ENCODE results near the gene RBMY1J. TPM values are rescaled to one million over a fixed set of nuclear protein-coding genes. Genes with fewer than 3 reads are reported as not detected.
"Not testable (repeated sequence)": the region's sequence is repeated elsewhere in the genome, so short reads cannot be mapped to it uniquely, and the experiment has no call there.

The RBMY1J gene
- not detected in 2 replicates for total RNA-seq
- not detected in 2 replicates for polyA plus RNA-seq

DNA sequence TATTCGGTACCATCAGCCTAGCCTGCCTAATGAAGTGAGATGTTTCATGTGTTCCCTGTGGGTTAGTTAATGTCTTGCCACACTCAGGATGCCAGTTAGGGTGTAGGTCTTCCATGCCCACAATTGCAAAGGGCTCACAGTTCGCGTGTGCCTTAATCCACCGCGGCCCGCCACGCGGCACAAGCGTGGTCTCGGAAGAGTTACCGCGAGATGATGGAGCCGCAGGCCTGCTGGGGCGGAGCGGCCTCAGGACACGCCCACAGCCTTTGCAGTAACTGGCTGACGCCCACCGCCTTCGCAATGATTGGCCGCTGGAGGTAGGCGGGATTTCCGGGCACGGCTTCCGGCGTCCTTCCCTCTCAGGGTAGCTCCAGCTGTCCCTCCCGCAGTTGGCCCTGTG, at the start of gene RBMY1J:
TSS of gene RBMY1J (plus strand) at position 301 of the 400 bp plus-strand sequence. CDS start 2,038 bp downstream, outside the sequence.
- WGBS (ENCODE audit: low lambda C conversion rate, missing lambda C conversion rate) = no CpG with 5 or more reads among the region's 26 CpGs
- not testable (repeated sequence) for H3K4me3 ChIP-seq; H3K4me2 ChIP-seq; H3K27ac ChIP-seq; H4K20me1 ChIP-seq (ENCODE audit: insufficient read depth, poor library complexity, severe bottlenecking); DNase-seq (ENCODE audit: low spot score); H3K36me3 ChIP-seq (replicated peaks; ENCODE audit: insufficient read depth, low read depth); H3K79me2 ChIP-seq; H3K9me2 ChIP-seq (replicated peaks; ENCODE audit: insufficient read depth); H3K4me1 ChIP-seq (ENCODE audit: insufficient read depth); H2AFZ ChIP-seq; H3K9me3 ChIP-seq (ENCODE audit: low read depth); H3K27me3 ChIP-seq

DNA sequence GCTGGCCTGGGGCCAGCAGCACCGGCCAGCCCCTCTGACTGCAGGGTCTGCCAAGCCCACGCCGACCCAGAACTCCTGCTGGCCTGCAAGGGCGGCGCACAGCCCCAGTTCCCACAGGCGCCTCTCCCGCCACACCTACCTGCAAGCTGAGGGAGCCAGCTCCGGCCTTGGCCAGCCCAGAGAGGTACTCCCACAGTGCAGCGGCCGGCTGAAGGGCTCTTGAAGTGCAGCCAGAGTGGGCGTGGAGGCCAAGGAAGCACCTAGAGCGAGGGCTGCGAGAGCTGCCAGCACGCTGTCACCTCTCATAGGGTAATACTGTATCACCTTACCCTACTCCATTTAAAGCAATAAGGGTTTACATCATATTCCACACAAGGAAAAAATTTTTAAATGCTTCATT, 35.8 kb upstream of the RBMY1J start:
- Histone ChIP-seq H3K4me3 (no peak overlapping the region), H4K20me1 (ENCODE audit: insufficient read depth, poor library complexity, severe bottlenecking) (no peaks in the 10 kb centered on the region), H3K4me2 (no peak overlapping the region), H3K9me2 (replicated peaks; ENCODE audit: insufficient read depth) (no peaks in the 10 kb centered on the region), H3K9me3 (ENCODE audit: low read depth) (no peaks in the 10 kb centered on the region), H3K27ac (no peak overlapping the region), H3K36me3 (replicated peaks; ENCODE audit: insufficient read depth, low read depth) (no peaks in the 10 kb centered on the region), H2AFZ (no peak overlapping the region), H3K79me2 (no peaks in the 10 kb centered on the region), H3K27me3 (no peaks in the 10 kb centered on the region), H3K4me1 (ENCODE audit: insufficient read depth) (no peaks in the 10 kb centered on the region)
- WGBS (ENCODE audit: low lambda C conversion rate, missing lambda C conversion rate) = no CpG with 5 or more reads among the region's 14 CpGs
- no peak for TF ChIP-seq EZH2phosphoT487 (IDR thresholded peaks at IDR 0.05; ENCODE audit: low read depth, severe bottlenecking, unreplicated experiment)
- TF ChIP-seq, protein P1, sequence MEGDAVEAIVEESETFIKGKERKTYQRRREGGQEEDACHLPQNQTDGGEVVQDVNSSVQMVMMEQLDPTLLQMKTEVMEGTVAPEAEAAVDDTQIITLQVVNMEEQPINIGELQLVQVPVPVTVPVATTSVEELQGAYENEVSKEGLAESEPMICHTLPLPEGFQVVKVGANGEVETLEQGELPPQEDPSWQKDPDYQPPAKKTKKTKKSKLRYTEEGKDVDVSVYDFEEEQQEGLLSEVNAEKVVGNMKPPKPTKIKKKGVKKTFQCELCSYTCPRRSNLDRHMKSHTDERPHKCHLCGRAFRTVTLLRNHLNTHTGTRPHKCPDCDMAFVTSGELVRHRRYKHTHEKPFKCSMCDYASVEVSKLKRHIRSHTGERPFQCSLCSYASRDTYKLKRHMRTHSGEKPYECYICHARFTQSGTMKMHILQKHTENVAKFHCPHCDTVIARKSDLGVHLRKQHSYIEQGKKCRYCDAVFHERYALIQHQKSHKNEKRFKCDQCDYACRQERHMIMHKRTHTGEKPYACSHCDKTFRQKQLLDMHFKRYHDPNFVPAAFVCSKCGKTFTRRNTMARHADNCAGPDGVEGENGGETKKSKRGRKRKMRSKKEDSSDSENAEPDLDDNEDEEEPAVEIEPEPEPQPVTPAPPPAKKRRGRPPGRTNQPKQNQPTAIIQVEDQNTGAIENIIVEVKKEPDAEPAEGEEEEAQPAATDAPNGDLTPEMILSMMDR (IDR thresholded peaks at IDR 0.05; ENCODE audit: poor library complexity) = no peak
- no peak for TF ChIP-seq EZH2 (IDR thresholded peaks at IDR 0.05; ENCODE audit: borderline replicate concordance)
- no peak for DNase-seq (ENCODE audit: low spot score)

DNA sequence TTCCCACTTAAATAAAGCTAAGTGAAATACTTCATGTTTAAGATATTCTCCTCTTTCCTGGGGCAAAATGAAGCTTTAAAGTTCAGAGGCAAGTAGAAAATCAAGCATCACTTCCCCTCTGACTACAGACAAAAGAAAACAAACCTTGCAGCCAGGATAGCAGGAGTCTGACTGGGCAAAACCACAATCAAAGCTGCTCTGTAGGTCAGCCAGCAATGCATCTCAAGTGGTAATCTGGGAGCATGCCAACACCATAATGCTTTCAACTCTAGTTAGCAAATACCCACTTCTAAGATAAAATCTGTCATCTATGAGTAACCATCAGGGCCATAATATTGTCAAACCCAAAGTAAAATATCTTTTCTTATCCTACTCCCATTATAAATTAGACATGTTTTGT, 32.6 kb upstream of the RBMY1J start:
- no peak overlapping the region for H3K4me3 ChIP-seq
- no peaks in the 10 kb centered on the region for H3K4me1 ChIP-seq (ENCODE audit: insufficient read depth)
- H3K27ac ChIP-seq = no peak overlapping the region
- no peaks in the 10 kb centered on the region for H3K9me3 ChIP-seq (ENCODE audit: low read depth)
- H3K27me3 ChIP-seq = no peaks in the 10 kb centered on the region
- H3K36me3 ChIP-seq (replicated peaks; ENCODE audit: insufficient read depth, low read depth) = no peaks in the 10 kb centered on the region
- no peak overlapping the region for H2AFZ ChIP-seq
- no peaks in the 10 kb centered on the region for H3K79me2 ChIP-seq
- no peak for DNase-seq (ENCODE audit: low spot score)
- H4K20me1 ChIP-seq (ENCODE audit: insufficient read depth, poor library complexity, severe bottlenecking) = no peaks in the 10 kb centered on the region
- no peak overlapping the region for H3K4me2 ChIP-seq
- TF ChIP-seq, protein P1 (IDR thresholded peaks at IDR 0.05; ENCODE audit: poor library complexity) = no peak
- no peak for TF ChIP-seq EZH2 (IDR thresholded peaks at IDR 0.05; ENCODE audit: borderline replicate concordance)
- no peak for TF ChIP-seq EZH2phosphoT487 (IDR thresholded peaks at IDR 0.05; ENCODE audit: low read depth, severe bottlenecking, unreplicated experiment)
- H3K9me2 ChIP-seq (replicated peaks; ENCODE audit: insufficient read depth) = no peaks in the 10 kb centered on the region

DNA sequence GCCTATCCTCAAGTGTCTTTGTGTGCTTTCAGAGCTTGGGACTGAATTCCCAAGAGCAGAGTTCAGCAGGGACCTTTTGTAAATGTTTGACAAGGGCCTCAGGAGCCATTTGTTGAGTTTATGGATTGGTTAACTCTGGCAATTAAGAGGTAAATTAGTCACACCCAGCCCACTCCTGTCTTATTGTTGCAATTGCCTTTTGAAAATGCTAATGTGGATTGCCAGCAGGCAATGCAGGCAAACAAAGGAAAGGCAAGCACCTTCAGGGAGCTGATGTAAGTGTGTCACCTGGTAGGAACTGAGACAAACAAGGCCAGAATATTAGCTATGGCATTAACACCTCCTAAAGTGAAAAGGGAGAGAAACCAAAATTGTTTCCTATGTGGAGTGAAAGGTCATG, 29.7 kb upstream of the RBMY1J start:
- no peak overlapping the region for H2AFZ ChIP-seq

DNA sequence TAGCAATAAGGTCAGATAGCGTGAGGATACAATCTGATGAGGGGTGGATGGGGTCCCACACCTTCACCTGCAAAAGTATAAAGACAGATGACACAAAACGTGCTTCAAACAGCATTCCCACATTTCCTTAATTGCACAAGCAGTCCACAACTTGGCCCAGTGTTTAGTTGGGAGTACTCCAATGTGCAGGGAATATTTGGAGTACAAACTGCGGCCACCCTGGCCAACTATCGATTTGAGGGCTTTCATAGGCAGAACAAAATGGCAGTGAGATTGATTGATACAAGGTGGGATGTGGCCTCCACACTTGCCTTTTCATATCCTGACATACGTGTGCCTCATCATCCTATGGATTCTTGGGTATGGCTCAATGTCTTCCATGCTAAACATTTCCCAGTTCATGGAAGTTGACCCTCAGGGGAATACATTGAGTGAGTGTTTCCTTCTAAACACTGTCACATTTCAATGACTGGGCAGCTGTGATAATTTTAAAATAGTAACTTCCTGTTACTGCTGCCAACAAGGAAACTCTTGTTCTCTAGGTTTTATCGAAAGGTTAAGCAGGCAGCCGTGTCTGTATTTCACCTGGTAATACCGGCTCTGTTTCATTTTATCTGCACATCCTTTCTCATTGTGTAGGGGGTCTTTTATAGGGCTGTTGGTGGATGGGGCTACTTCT, 41.6 kb downstream of the RBMY1J start:
- H3K79me2 ChIP-seq; H3K4me1 ChIP-seq (ENCODE audit: insufficient read depth); H2AFZ ChIP-seq; H3K27me3 ChIP-seq; DNase-seq (ENCODE audit: low spot score); H3K4me3 ChIP-seq; H4K20me1 ChIP-seq (ENCODE audit: insufficient read depth, poor library complexity, severe bottlenecking); H3K36me3 ChIP-seq (replicated peaks; ENCODE audit: insufficient read depth, low read depth); H3K4me2 ChIP-seq; H3K9me3 ChIP-seq (ENCODE audit: low read depth); H3K27ac ChIP-seq; H3K9me2 ChIP-seq (replicated peaks; ENCODE audit: insufficient read depth): not testable (repeated sequence)
- no CpG with 5 or more reads among the region's 8 CpGs for WGBS (ENCODE audit: low lambda C conversion rate, missing lambda C conversion rate)

More for the DNA sequence above, 29.7 kb upstream of the RBMY1J start:
- TF ChIP-seq EZH2 (IDR thresholded peaks at IDR 0.05; ENCODE audit: borderline replicate concordance) (no peak), EZH2phosphoT487 (IDR thresholded peaks at IDR 0.05; ENCODE audit: low read depth, severe bottlenecking, unreplicated experiment) (no peak)
- TF ChIP-seq, protein P1 (IDR thresholded peaks at IDR 0.05; ENCODE audit: poor library complexity) = no peak
- Histone ChIP-seq H3K36me3 (replicated peaks; ENCODE audit: insufficient read depth, low read depth) (no peaks in the 10 kb centered on the region), H3K27ac (no peak overlapping the region), H3K9me3 (ENCODE audit: low read depth) (no peaks in the 10 kb centered on the region), H4K20me1 (ENCODE audit: insufficient read depth, poor library complexity, severe bottlenecking) (no peaks in the 10 kb centered on the region), H3K4me3 (no peak overlapping the region), H3K9me2 (replicated peaks; ENCODE audit: insufficient read depth) (no peaks in the 10 kb centered on the region), H3K4me2 (no peak overlapping the region), H3K27me3 (no peaks in the 10 kb centered on the region), H3K4me1 (ENCODE audit: insufficient read depth) (no peaks in the 10 kb centered on the region), H3K79me2 (no peaks in the 10 kb centered on the region)
- DNase-seq (ENCODE audit: low spot score) = no peak

DNA sequence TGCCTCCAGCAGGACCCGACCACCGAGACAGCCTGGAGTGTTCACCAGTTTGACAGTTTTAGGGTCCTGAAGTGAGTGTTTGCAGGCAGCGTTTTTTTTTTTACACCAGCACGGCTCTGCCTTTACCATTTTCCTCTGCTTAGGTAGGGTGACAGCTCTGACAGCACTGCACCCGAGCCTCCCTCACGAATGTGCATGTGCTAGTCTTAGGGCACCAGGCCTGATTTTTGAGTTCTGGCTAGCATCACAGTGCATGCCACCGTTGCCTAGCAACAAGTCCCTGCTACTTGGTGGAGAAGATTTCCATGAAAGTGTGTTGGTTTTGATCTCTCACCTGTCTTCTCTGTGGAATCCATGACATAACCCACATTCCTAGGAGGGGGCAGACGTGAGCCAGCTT, 52.3 kb downstream of the RBMY1J start:
- not testable (repeated sequence) for H3K9me2 ChIP-seq (replicated peaks; ENCODE audit: insufficient read depth); H3K27me3 ChIP-seq; H3K79me2 ChIP-seq; H4K20me1 ChIP-seq (ENCODE audit: insufficient read depth, poor library complexity, severe bottlenecking); H3K27ac ChIP-seq; H2AFZ ChIP-seq; H3K4me1 ChIP-seq (ENCODE audit: insufficient read depth); H3K36me3 ChIP-seq (replicated peaks; ENCODE audit: insufficient read depth, low read depth); H3K4me2 ChIP-seq; H3K9me3 ChIP-seq (ENCODE audit: low read depth); H3K4me3 ChIP-seq; DNase-seq (ENCODE audit: low spot score)
- WGBS (ENCODE audit: low lambda C conversion rate, missing lambda C conversion rate) = no CpG with 5 or more reads among the region's 8 CpGs
